Panc1 (cell line): Measurements from ENCODE around the gene INPP5K. TPM values are rescaled to one million over a fixed set of nuclear protein-coding genes. Genes with fewer than 3 reads are reported as not detected.

Source experiments
- ATAC-seq: fragments of 200-7000 bp; cut with Tn5 transposase; 2 replicates; pipeline ENCODE4 v1.9.1; 2020; ENCODE audit warnings: mild to moderate bottlenecking, moderate library complexity
- BruUV-seq: library from RNA; stranded (reverse); fragments of 400-500 nt; replicated peaks from 2 replicates; lab custom pipeline; 2021; lab: Mats Ljungman, UMichigan
- CTCF ChIA-PET: fragments of 300-600 bp; sonication (Branson Sonifier 250); formaldehyde crosslinking; loops from one replicate; lab custom pipeline; 2022; ENCODE audit warnings: antibody characterized with exemption; lab: Charles Lee
- POLR2A ChIA-PET: fragments of 300-600 bp; sonication (Branson Sonifier 250); formaldehyde crosslinking; loops from one replicate; lab custom pipeline; 2022; ENCODE audit warnings: antibody characterized with exemption; lab: Charles Lee
- DNase-seq: peaks from one replicate; pipeline ENCODE4 v3.0.0-alpha.2; 2010; ENCODE audit warnings: low read depth, low spot score
- H3K27ac ChIP-seq: 2 replicates; pipeline ENCODE4 v1.5.1; 2011; ENCODE audit warnings: mild to moderate bottlenecking, low read length, inconsistent platforms
- H3K27me3 ChIP-seq: fragments of 200-500 bp; sonication (Bioruptor generic); 2 replicates; pipeline ENCODE4 v1.6.0; 2014; ENCODE audit warnings: low read length, inconsistent platforms; ENCODE audit not compliant: control insufficient read depth, insufficient read depth
- H3K36me3 ChIP-seq: fragments of 200-500 bp; sonication (Bioruptor generic); 2 replicates; pipeline ENCODE4 v1.5.1; 2014; ENCODE audit warnings: inconsistent platforms, mild to moderate bottlenecking, low read length, moderate library complexity; ENCODE audit not compliant: control insufficient read depth, insufficient read depth
- H3K4me1 ChIP-seq: 2 replicates; pipeline ENCODE4 v1.5.1; 2011; ENCODE audit warnings: inconsistent platforms, mild to moderate bottlenecking, low read length, moderate library complexity; ENCODE audit not compliant: control insufficient read depth, insufficient read depth
- H3K4me3 ChIP-seq, 2 experiments: 2 replicates each; pipeline ENCODE4 v1.5.1; 2011 to 2012; ENCODE audit warnings: low read depth in 2 of 2, low read length in 2 of 2, mild to moderate bottlenecking in 2 of 2, inconsistent platforms in 1 of 2, moderate library complexity in 1 of 2
- H3K9me3 ChIP-seq: fragments of 200-500 bp; sonication (Bioruptor generic); 2 replicates; pipeline ENCODE4 v1.5.1; 2014; ENCODE audit warnings: low read depth, mild to moderate bottlenecking, inconsistent platforms, low read length, moderate library complexity; ENCODE audit not compliant: control insufficient read depth, insufficient read depth
- POLR2AphosphoS5 ChIP-seq: IDR thresholded peaks from 2 replicates; pipeline ENCODE4 v1.6.1; 2012; ENCODE audit warnings: mild to moderate bottlenecking, low read depth, low read length, moderate library complexity
- SIN3A ChIP-seq: IDR thresholded peaks from 2 replicates; pipeline ENCODE4 v1.6.1; 2012; ENCODE audit warnings: low read depth, mild to moderate bottlenecking, low read length, moderate library complexity, borderline replicate concordance; ENCODE audit not compliant: insufficient read depth
- TCF7L2 ChIP-seq: IDR thresholded peaks from 2 replicates; pipeline ENCODE4 v1.6.1; 2011; ENCODE audit warnings: mild to moderate bottlenecking, low read depth, low read length, inconsistent platforms
- in situ Hi-C: cut with HindIII; loops from 2 replicates; pipeline ENCODE4 v1.10.0; 2016; ENCODE audit warnings: low sequenced_read_pairs, low pct_unique_long_range_greater_than_20kb
- intact Hi-C: fragments of 100-400 bp; cut with micrococcal nuclease; formaldehyde crosslinking; loops from one replicate; pipeline ENCODE4 v1.10.0; 2022; ENCODE audit not compliant: unreplicated experiment
- total RNA-seq: library from RNA; stranded (reverse); gene quantifications from one replicate; pipeline ENCODE4 v1.2.1, GENCODE V29; 2021; ENCODE audit not compliant: unreplicated experiment
- TF ChIP-seq, protein P1 (sequence below): fragments of 450-650 bp; IDR thresholded peaks from 2 replicates; pipeline ENCODE4 v1.5.1; 2017; ENCODE audit warnings: mild to moderate bottlenecking
- TF ChIP-seq, protein P2 (sequence below), 2 experiments: IDR thresholded peaks; 2 replicates each; pipeline ENCODE4 v1.6.1; 2011 to 2012; ENCODE audit warnings: low read depth in 2 of 2, control low read depth in 1 of 2, low read length in 1 of 2, mild to moderate bottlenecking in 1 of 2, moderate library complexity in 1 of 2; ENCODE audit not compliant: insufficient read depth in 1 of 2

The INPP5K gene
- total RNA-seq, 1 experiment from 2014 or later: 21.3 TPM

DNA sequence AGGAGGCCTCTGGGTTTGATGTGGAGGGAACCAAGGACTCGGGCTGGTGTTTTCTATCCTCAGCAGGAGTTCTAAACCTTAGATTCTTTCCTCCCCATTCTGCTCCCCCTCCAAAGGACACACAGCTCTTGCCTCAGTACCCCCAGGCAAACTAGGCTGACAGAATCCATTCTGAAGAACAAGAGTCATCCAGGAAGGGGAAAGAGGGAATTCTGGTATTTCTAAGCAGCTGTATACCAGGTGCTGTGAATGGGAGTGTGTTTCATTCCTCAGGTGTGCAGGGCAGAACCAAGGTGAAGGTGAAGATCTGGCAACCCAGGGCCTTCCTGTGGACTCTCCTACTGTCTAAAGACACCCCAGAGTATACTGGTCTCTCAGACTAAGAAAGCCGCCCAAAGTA is 4.1 kb downstream of the INPP5K start:
- intact Hi-C loops (no loop called here), in situ Hi-C loops (no loop called here)
- POLR2A ChIA-PET: no interaction called here
- Histone ChIP-seq H3K27ac (no peak overlapping the region), H3K4me1 (no peaks in the 10 kb centered on the region; the same call in 1 of the 2 replicates), H3K4me3 (no peak overlapping the region), H3K27me3 (no peaks in the 10 kb centered on the region), H3K36me3 (peaks cover 5% of the 10 kb centered on the region; the same call in 1 of the 2 replicates), H3K9me3 (no peaks in the 10 kb centered on the region)
- TF ChIP-seq SIN3A: no peak
- no peak for TF ChIP-seq TCF7L2
- TF ChIP-seq POLR2AphosphoS5: no peak
- TF ChIP-seq, protein P1, sequence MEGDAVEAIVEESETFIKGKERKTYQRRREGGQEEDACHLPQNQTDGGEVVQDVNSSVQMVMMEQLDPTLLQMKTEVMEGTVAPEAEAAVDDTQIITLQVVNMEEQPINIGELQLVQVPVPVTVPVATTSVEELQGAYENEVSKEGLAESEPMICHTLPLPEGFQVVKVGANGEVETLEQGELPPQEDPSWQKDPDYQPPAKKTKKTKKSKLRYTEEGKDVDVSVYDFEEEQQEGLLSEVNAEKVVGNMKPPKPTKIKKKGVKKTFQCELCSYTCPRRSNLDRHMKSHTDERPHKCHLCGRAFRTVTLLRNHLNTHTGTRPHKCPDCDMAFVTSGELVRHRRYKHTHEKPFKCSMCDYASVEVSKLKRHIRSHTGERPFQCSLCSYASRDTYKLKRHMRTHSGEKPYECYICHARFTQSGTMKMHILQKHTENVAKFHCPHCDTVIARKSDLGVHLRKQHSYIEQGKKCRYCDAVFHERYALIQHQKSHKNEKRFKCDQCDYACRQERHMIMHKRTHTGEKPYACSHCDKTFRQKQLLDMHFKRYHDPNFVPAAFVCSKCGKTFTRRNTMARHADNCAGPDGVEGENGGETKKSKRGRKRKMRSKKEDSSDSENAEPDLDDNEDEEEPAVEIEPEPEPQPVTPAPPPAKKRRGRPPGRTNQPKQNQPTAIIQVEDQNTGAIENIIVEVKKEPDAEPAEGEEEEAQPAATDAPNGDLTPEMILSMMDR: no peak
- TF ChIP-seq, protein P2, sequence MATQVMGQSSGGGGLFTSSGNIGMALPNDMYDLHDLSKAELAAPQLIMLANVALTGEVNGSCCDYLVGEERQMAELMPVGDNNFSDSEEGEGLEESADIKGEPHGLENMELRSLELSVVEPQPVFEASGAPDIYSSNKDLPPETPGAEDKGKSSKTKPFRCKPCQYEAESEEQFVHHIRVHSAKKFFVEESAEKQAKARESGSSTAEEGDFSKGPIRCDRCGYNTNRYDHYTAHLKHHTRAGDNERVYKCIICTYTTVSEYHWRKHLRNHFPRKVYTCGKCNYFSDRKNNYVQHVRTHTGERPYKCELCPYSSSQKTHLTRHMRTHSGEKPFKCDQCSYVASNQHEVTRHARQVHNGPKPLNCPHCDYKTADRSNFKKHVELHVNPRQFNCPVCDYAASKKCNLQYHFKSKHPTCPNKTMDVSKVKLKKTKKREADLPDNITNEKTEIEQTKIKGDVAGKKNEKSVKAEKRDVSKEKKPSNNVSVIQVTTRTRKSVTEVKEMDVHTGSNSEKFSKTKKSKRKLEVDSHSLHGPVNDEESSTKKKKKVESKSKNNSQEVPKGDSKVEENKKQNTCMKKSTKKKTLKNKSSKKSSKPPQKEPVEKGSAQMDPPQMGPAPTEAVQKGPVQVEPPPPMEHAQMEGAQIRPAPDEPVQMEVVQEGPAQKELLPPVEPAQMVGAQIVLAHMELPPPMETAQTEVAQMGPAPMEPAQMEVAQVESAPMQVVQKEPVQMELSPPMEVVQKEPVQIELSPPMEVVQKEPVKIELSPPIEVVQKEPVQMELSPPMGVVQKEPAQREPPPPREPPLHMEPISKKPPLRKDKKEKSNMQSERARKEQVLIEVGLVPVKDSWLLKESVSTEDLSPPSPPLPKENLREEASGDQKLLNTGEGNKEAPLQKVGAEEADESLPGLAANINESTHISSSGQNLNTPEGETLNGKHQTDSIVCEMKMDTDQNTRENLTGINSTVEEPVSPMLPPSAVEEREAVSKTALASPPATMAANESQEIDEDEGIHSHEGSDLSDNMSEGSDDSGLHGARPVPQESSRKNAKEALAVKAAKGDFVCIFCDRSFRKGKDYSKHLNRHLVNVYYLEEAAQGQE (IDR thresholded peaks at IDR 0.05; ENCODE audit: insufficient read depth in 1 of 2, low read depth in 2 of 2, low read length in 1 of 2): no peak
- no TSS peak for BruUV-seq
- CTCF ChIA-PET: no interaction called here
- DNase-seq (no peak), ATAC-seq (no peak)

DNA sequence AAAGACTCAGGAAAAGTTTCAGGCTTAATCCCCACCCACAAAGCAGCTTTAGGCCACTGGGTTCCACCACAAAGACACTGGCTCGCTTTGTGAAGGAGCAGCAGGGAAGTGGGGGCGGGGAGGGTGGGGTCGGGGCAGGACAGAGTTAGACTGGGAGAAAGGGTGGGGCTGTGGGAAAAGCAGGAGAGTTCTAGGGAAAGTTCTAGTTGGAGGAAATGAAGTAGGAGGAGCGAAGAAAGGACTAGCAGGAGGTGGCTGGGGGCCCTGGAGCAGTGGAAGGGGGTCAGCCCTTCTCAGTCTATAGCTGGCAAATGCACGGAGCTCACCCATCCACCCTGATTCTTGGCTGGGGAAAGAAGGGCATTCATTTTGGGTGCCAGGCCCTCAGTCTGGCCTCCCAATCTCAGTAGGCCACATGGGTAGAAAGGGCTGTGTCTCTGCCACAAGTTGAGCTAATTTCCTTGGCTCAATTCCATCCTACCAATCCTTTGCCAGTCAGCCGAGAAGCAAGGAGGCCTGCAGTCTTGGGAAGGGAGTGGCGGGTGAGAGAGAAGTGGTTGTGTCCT is 4.6 kb downstream of the INPP5K start:
- Histone ChIP-seq H3K4me3 (no peak overlapping the region), H3K4me1 (no peaks in the 10 kb centered on the region; the same call in 1 of the 2 replicates), H3K36me3 (peaks cover 3% of the 10 kb centered on the region; the same call in 1 of the 2 replicates), H3K27me3 (no peaks in the 10 kb centered on the region), H3K9me3 (no peaks in the 10 kb centered on the region), H3K27ac (no peak overlapping the region)
- DNase-seq (no peak), ATAC-seq (no peak)
- no TSS peak for BruUV-seq
- ChIA-PET CTCF (no interaction called here), POLR2A (interaction anchor here (0.7 kb wide), 1 partner anchor 69 kb away, joined by 7 read pairs; no protein-coding TSS in a partner anchor)
- in situ Hi-C loops (no loop called here), intact Hi-C loops (no loop called here)
- TF ChIP-seq SIN3A: no peak
- no peak for TF ChIP-seq POLR2AphosphoS5
- TF ChIP-seq, protein P1: no peak
- TF ChIP-seq TCF7L2: no peak
- TF ChIP-seq, protein P2 (IDR thresholded peaks at IDR 0.05; ENCODE audit: insufficient read depth in 1 of 2, low read depth in 2 of 2, low read length in 1 of 2): no peak
